ENCODE measurements around the gene MTHFR. TPM values are rescaled to one million over a fixed set of nuclear protein-coding genes. Genes with fewer than 3 reads are reported as not detected.
A peak's percentile ranks its signal among the peaks of the same experiment; 100 is the strongest.

Gene MTHFR
- total RNA-seq, 2 experiments from 2014 or later = 12.8 to 13.3 TPM

GRCh38 chr1:11792106-11792505 lies 13.7 kb downstream of the MTHFR start:
- ChIA-PET POLR2A (no interaction called here), CTCF (no interaction called here)
- Mint-ChIP-seq H3K4me3 (no peak overlapping the region), H3K27me3 (no peaks in the 10 kb centered on the region), H3K4me1 (ENCODE audit: low read depth) (no peaks in the 10 kb centered on the region), H3K27ac (no peak overlapping the region), H3K9me3 (no peaks in the 10 kb centered on the region), H3K36me3 (peaks cover 13% of the 10 kb centered on the region)
- no peak for DNase-seq
- intact Hi-C loops (cut with micrococcal nuclease) = no loop called here

GRCh38 chr1:11790880-11791715 lies 14.7 kb downstream of the MTHFR start:
- Mint-ChIP-seq H3K9me3 (no peaks in the 10 kb centered on the region), H3K4me1 (ENCODE audit: low read depth) (no peaks in the 10 kb centered on the region), H3K36me3 (peaks cover 13% of the 10 kb centered on the region), H3K27me3 (no peaks in the 10 kb centered on the region), H3K4me3 (no peak overlapping the region), H3K27ac (peak overlapping the region; percentile 56)
- ChIA-PET POLR2A (no interaction called here), CTCF (no interaction called here)
- DNase-seq = peak; percentile 15
- intact Hi-C loops (cut with micrococcal nuclease) = no loop called here

GRCh38 chr1:11790101-11790879 lies 15.5 kb downstream of the MTHFR start:
- intact Hi-C loops (cut with micrococcal nuclease) = no loop called here
- H3K36me3 Mint-ChIP-seq = peaks cover 8% of the 10 kb centered on the region
- H3K27me3 Mint-ChIP-seq = no peaks in the 10 kb centered on the region
- no peak overlapping the region for H3K4me3 Mint-ChIP-seq
- CTCF ChIA-PET = no interaction called here
- H3K27ac Mint-ChIP-seq = peak overlapping the region; percentile 56
- no peak for DNase-seq
- no peaks in the 10 kb centered on the region for H3K9me3 Mint-ChIP-seq
- POLR2A ChIA-PET = no interaction called here
- no peaks in the 10 kb centered on the region for H3K4me1 Mint-ChIP-seq (ENCODE audit: low read depth)

- POLR2A ChIA-PET = interaction anchor here (1.0 kb wide), 1 partner anchor 14 kb away, joined by 3 read pairs; no protein-coding TSS in a partner anchor
- intact Hi-C loops (cut with micrococcal nuclease) = no loop called here
- Mint-ChIP-seq H3K27me3 (no peaks in the 10 kb centered on the region), H3K4me1 (ENCODE audit: low read depth) (no peaks in the 10 kb centered on the region), H3K27ac (peak overlapping the region; percentile 42), H3K4me3 (no peak overlapping the region), H3K36me3 (peaks cover 3% of the 10 kb centered on the region), H3K9me3 (no peaks in the 10 kb centered on the region)
- CTCF ChIA-PET = no interaction called here
- DNase-seq = no peak
Measured at GRCh38 chr1:11789126-11790067, 16.4 kb downstream of the MTHFR start.

- intact Hi-C loops (cut with micrococcal nuclease) = no loop called here
- Mint-ChIP-seq H3K36me3 (peaks cover 1% of the 10 kb centered on the region), H3K27me3 (no peaks in the 10 kb centered on the region), H3K4me3 (no peak overlapping the region), H3K4me1 (ENCODE audit: low read depth) (no peaks in the 10 kb centered on the region), H3K27ac (no peak overlapping the region), H3K9me3 (no peaks in the 10 kb centered on the region)
- ChIA-PET CTCF (no interaction called here), POLR2A (interaction anchor here (1.0 kb wide), 1 partner anchor 15 kb away, joined by 3 read pairs; no protein-coding TSS in a partner anchor)
- DNase-seq = no peak
Measured at GRCh38 chr1:11788549-11789053, 17.2 kb downstream of the MTHFR start.

- H3K4me1 Mint-ChIP-seq (ENCODE audit: low read depth) = no peaks in the 10 kb centered on the region
- ChIA-PET POLR2A (interaction anchor here (1.0 kb wide), 1 partner anchor 120 kb away, joined by 3 read pairs; no protein-coding TSS in a partner anchor), CTCF (no interaction called here)
- H3K27ac Mint-ChIP-seq = no peak overlapping the region
- no peak for DNase-seq
- peaks cover 1% of the 10 kb centered on the region for H3K36me3 Mint-ChIP-seq
- no peaks in the 10 kb centered on the region for H3K9me3 Mint-ChIP-seq
- no peaks in the 10 kb centered on the region for H3K27me3 Mint-ChIP-seq
- H3K4me3 Mint-ChIP-seq = no peak overlapping the region
- intact Hi-C loops (cut with micrococcal nuclease) = no loop called here
Measured at GRCh38 chr1:11787804-11788436, 17.8 kb downstream of the MTHFR start.

- Mint-ChIP-seq H3K36me3 (peaks cover 1% of the 10 kb centered on the region), H3K9me3 (no peaks in the 10 kb centered on the region), H3K27ac (no peak overlapping the region), H3K27me3 (no peaks in the 10 kb centered on the region), H3K4me3 (no peak overlapping the region), H3K4me1 (ENCODE audit: low read depth) (no peaks in the 10 kb centered on the region)
- DNase-seq = no peak
- intact Hi-C loops (cut with micrococcal nuclease) = no loop called here
- CTCF ChIA-PET = no interaction called here
- POLR2A ChIA-PET = interaction anchor here (1.0 kb wide), 1 partner anchor 120 kb away, joined by 3 read pairs; no protein-coding TSS in a partner anchor
Measured at GRCh38 chr1:11787251-11787803, 18.4 kb downstream of the MTHFR start.

- no peak overlapping the region for H3K4me3 Mint-ChIP-seq
- no peaks in the 10 kb centered on the region for H3K9me3 Mint-ChIP-seq
- POLR2A ChIA-PET = interaction anchor here (0.9 kb wide), 1 partner anchor 124 kb away, joined by 5 read pairs; no protein-coding TSS in a partner anchor
- DNase-seq = no peak
- intact Hi-C loops (cut with micrococcal nuclease) = no loop called here
- H3K4me1 Mint-ChIP-seq (ENCODE audit: low read depth) = no peaks in the 10 kb centered on the region
- CTCF ChIA-PET = interaction anchor here (0.6 to 1.5 kb wide), 4 partner anchors 8 to 75 kb away, joined by 3 to 4 read pairs (median 4); partner anchors contain the start of gene AGTRAP
- H3K36me3 Mint-ChIP-seq = no peaks in the 10 kb centered on the region
- H3K27me3 Mint-ChIP-seq = no peaks in the 10 kb centered on the region
- no peak overlapping the region for H3K27ac Mint-ChIP-seq
Measured at GRCh38 chr1:11786168-11786567, 19.6 kb downstream of the MTHFR start.

GRCh38 chr1:11784993-11785769 lies 20.6 kb downstream of the MTHFR start:
- H3K4me1 Mint-ChIP-seq (ENCODE audit: low read depth) = no peaks in the 10 kb centered on the region
- peak; percentile 61 for DNase-seq
- no peak overlapping the region for H3K4me3 Mint-ChIP-seq
- no peaks in the 10 kb centered on the region for H3K36me3 Mint-ChIP-seq
- ChIA-PET CTCF (interaction anchor here (0.9 to 1.5 kb wide), 4 partner anchors 9 to 114 kb away, joined by 3 to 4 read pairs (median 4); partner anchors contain the start of gene AGTRAP), POLR2A (interaction anchor here (0.9 kb wide), 1 partner anchor 125 kb away, joined by 3 read pairs; no protein-coding TSS in a partner anchor)
- H3K27me3 Mint-ChIP-seq = no peaks in the 10 kb centered on the region
- intact Hi-C loops (cut with micrococcal nuclease) = no loop called here
- no peak overlapping the region for H3K27ac Mint-ChIP-seq
- H3K9me3 Mint-ChIP-seq = no peaks in the 10 kb centered on the region

- no peaks in the 10 kb centered on the region for H3K9me3 Mint-ChIP-seq
- H3K36me3 Mint-ChIP-seq = no peaks in the 10 kb centered on the region
- ChIA-PET POLR2A (no interaction called here), CTCF (interaction anchor here (1.2 to 1.5 kb wide), 2 partner anchors 10 to 115 kb away, joined by 3 to 4 read pairs; no protein-coding TSS in a partner anchor)
- DNase-seq = no peak
- intact Hi-C loops (cut with micrococcal nuclease) = no loop called here
- H3K4me1 Mint-ChIP-seq (ENCODE audit: low read depth) = no peaks in the 10 kb centered on the region
- H3K27ac Mint-ChIP-seq = no peak overlapping the region
- no peaks in the 10 kb centered on the region for H3K27me3 Mint-ChIP-seq
- H3K4me3 Mint-ChIP-seq = no peak overlapping the region
Measured at GRCh38 chr1:11784256-11784992, 21.3 kb downstream of the MTHFR start.

All from activated CD4-positive, alpha-beta memory T cell treated with anti-CD3 and anti-CD28 coated beads for 36 hours (primary cell).